Stimulated activated CD4-positive, alpha-beta T cell treated with anti-CD3 and anti-CD28 coated beads, Interleukin-1b, Interleukin-23, amount 100 ng/mL, for 1 hour (primary cell): ENCODE data around the gene B3GALNT2.

Experiments used
- DNase-seq, 2 donors: peaks; one replicate each; pipeline ENCODE4 v3.0.0-alpha.2; 2020; ENCODE audit warnings: low read depth in 2 of 2

Gene B3GALNT2

DNA sequence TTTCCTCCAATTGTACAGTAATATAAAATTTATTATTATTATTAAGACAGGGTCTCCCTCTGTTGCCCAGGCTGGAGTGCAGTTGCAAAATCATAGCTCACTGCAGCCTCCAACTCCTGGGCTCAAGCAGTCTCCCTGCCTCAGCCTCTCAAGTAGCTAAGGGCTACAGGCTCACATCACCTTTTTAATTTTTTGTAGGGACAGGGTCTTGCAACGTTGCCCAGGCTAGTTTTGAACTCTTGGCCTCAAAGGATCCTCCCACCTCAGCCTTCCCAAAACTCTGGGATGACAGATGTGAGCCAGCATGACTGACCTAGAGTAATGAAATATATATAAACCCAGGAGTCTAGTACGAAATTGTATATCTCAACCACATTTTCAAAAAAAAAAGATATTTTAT lies 49.2 kb downstream of the B3GALNT2 start:
- no peak for DNase-seq

GRCh38 chr1:235454021-235454420 lies 50.2 kb downstream of the B3GALNT2 start:
- no peak for DNase-seq

DNA sequence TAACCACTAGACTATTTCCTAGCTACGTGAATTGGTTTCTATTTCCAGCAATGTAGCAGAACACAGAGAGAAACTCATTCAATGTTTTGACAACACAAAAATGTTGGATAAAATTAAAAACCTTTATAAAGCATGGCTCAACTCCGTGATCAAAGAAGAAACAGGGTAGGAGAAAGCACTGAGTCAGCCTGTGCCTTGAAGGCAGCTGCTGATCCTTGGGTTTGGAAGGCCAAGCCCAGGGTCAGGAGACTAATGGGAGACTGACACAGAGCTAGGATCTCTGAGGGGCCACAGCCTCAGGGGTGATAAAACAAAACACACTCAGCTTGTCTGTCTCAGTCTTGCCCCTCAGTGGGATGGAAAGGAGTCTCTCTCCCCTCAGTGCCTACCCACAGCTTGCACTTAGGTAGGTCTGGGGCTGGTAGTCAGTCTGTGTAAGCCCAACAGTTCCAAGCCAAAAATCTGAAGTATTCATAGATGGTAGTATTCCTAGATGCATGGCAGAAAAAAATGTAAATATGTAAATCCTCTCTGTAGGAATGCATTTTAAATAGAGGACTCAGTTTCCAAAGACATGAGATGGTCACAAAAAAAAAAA lies 53.3 kb downstream of the B3GALNT2 start:
- no peak for DNase-seq

DNA sequence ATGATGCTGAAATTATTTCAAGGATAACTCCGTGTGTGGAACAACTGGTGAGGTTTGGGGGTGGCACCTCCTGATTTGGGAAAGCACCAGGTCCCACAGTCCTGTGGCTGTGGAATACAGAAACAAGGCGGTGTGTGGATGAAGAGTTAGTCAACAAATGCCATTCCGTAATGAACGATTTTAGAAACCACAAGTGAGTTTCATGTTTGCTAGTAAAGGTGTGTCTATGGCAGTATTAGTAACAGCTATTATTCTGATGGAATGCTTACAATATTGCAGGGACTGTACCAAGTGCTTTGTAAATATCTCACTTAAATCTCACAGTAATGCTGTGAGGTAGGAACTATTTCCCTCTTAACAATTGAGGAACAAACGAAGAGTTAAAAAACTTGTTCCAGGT lies 53.8 kb downstream of the B3GALNT2 start:
- no peak for DNase-seq

GRCh38 chr1:235448616-235449015 lies 55.6 kb downstream of the B3GALNT2 start:
- no peak for DNase-seq

- DNase-seq = no peak
Measured at GRCh38 chr1:235442788-235443429, 61.3 kb downstream of the B3GALNT2 start.

DNA sequence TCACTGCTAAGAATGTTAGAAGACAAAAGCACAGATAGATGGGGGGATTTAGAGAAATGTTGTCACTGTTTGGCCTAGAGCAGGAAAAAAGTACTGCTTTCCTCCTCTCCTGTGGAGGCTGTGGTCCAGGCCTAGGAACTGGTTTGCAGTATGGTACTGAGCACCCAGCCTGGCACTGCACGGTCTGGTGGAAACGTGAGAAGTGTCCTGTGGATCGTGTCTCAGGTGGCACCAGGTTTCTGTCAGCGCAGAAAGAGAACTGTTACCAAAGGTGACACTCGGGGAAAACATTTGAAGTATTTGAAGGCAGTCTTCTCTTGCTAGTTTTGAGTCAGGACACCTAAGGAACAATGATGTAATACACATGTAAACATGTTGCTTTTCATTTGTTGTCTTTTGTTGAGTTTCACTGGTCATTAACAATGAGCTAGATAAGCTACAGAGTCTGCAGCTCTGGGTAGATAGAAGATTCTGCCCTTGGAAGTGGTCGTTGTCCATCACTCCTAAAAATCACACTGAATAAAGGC lies 63.0 kb downstream of the B3GALNT2 start:
- no peak for DNase-seq

- no peak for DNase-seq
Measured at GRCh38 chr1:235434001-235434400, 70.3 kb downstream of the B3GALNT2 start.

DNA sequence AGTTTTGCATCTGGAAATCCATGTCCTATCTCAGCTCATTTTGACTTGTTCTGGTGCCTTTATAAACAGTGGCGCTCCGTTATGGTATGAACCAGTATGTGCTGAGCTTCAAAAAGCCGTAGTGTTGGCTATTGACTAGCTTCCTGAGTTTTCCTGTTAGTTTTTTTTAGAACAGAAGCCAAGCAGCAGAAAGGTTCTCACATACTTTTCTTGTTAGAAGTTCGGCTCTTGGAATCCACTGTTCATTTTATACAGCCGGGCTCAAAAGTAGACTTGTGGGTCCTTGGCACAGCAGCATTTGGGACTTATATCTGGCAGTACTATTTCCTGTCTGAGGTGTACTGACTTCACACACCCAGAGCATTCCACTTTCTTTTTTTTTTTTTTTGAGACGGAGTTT lies 73.3 kb downstream of the B3GALNT2 start:
- no peak for DNase-seq

- no peak for DNase-seq
Measured at GRCh38 chr1:235429143-235429542, 75.1 kb downstream of the B3GALNT2 start.

DNA sequence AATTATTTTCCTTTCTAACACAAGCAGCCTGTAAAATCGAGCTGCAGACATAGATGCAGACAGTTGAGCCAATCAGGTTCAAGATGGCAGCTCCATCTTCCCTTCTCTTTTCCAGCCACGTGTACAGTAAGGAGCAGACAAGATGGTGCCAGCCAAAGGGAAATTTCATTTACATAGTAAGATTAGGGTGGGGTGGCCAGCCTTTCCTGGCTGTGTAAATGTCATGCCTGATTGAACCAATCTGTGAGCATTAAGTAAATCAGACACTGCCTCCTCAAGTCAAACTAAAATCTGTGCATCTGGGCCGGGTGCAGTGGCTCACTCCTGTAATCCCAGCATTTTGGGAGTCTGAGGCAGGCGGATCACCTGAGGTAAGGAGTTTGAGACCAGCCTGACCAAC lies 76.8 kb downstream of the B3GALNT2 start:
- DNase-seq = no peak

GRCh38 chr1:235426680-235427079 lies 77.6 kb downstream of the B3GALNT2 start:
- no peak for DNase-seq

GRCh38 chr1:235426143-235426542 lies 78.1 kb downstream of the B3GALNT2 start:
- no peak for DNase-seq

GRCh38 chr1:235425357-235425756 lies 78.9 kb downstream of the B3GALNT2 start:
- no peak for DNase-seq

DNA sequence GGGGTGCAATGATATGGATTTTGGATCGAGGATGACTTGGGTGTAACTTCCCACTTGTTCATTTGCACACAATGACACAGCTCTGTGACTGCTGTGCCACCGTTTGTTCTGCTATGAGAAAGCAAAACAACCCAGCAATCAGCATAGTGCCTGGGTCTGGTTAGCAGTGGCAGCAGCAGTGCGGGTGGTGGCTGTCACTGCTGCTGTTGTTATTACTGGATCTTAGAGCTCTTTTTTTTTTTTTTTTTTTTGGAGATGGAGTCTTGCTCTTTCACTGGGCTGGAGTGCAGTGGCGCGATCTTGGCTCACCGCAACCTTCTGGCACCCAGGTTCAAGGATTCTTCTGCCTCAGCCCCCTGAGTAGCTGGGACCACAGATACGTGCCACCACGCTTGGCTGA lies 80.2 kb downstream of the B3GALNT2 start:
- no peak for DNase-seq

DNA sequence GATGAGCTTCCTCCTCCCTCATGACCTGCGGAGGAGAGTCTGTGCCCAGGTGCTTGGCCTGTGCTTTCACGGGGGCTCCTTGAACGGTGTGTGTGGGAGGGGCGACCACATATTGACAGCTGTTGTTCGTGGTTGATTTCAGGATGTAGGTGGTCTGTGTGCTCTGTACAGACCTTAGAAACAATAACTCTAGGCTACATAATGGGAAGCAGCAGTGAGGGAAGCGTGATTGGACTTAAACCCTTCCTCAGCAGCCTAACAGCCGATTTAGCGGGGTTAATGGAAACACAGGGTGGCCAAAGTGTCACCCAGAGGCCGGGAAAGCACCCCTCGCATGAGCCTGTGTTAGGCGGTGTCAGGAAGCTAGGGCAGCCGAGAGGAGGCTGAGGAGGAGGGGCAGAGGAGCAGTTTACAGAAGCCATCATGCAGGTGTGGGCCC lies 81.0 kb downstream of the B3GALNT2 start:
- no peak for DNase-seq

- DNase-seq = no peak
Measured at GRCh38 chr1:235421751-235422150, 82.5 kb downstream of the B3GALNT2 start.

GRCh38 chr1:235417086-235417697 lies 87.1 kb downstream of the B3GALNT2 start:
- peak in 1 of 2 donors; percentile 42 for DNase-seq

DNA sequence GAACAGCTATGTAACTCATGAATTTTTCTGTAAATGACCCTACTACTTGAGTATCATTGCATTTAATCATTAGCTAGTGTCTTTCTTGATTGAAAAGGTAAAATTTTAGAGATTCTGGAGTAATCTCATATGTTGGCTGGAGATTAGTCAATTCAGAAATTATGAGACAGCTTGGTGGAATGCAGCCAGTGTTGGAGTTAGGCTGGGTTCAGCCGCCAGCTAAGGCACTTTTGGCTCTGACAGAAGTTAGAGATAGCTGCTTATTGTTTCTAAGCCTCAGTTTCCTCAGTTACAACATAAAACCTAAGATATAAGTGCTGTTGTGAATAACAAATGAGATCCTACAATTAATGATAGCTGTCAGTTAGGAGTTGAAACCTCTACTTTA lies 87.6 kb downstream of the B3GALNT2 start:
- DNase-seq = no peak

DNA sequence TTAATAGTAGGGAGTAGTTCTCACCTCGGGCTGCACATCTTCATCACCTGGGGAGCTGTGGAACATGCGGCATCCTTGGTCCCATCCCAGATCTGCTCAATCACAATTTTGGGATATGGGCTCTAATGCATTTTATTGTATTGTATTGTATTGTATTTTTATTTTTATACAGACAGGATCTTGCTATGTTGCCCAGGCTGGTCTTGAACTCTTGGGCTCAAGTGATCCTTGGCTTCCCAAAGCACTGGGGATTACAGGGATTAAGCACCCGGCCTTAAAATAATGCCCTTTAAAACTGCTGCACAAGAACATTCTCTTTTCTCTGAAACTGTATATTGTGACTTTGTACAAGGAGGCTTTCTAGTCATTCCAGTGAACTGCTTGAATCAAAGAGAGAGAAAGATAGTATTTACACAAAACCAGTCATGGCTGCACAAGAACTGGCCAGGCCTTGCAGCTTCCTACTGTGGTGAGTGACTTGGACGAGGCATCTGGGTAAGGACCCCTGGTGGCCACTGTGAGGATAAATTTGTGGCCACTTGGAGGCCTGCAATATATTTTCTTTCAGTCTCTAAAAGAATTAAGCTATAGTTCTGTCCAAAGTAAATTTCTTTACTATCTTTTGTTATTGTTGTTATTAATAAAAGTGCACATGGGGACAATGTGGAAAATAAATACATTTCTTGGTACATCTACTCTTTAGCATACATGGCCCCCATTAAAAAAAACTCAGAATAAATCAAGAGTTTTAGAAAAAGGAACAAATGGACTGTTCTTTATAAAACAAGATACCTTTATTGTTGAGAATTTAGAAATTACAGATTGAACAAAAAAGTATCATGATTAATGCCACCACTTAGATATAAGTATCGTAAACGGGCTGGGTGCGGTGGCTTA lies 89.0 kb downstream of the B3GALNT2 start:
- peak; percentile 14 to 20 for DNase-seq

DNA sequence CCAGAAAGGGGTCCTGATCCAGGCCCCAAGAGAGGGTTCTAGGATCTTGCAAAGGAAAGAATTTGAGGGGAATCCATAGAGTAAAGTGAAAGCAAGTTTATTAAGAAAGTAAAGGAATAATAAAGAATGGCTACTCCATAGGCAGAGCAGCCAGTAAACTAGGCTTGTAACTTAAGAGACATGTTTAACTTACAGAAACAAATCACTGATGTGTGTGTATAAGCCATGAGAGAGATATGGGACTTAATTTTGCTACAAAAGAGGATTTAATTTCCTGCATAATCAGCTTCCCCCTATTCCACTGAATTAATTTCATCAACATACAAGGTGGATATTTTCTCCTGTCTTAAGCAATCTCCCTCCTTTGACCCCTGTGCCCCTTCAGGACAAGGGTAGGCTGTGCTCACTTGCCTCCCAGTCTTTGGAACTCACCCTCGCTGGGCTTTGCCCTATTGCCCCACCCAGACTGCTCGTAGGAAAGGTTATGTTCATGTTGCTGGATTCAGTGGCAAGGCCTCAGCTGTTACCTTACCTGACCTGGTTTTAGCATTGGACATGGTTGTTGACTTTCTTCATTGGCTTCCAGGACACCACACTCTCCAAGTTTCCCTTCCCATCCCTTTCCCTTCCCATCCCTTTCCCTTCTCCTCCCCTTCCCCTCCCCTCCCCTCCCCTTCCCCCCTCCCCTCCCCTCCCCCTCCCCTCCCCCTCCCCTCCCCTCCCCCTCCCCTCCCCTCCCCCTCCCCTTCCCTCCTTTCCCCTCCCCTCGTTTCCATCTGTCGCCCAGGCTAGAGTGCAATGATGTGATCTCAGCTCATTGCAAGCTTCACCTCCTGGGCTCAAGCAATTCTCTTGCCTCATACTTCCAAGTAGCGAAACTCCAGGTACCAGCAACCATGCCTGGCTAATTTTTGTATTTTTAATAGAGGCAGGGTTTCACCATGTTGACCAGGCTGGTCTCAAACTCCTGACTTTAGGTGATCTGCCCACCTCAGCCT lies 92.5 kb downstream of the B3GALNT2 start:
- no peak for DNase-seq
